Right cardiac atrium (tissue), 5 donors: ENCODE results near the gene S100B. TPM values are rescaled to one million over a fixed set of nuclear protein-coding genes. Genes with fewer than 3 reads are reported as not detected.

ENCODE experiments used
- ATAC-seq, 2 donors: fragments of 200-7000 bp; cut with Tn5 transposase; one replicate each; pipeline versions ENCODE4 v1.8.0 to v1.9.1; 2020; ENCODE audit warnings: moderate library complexity in 2 of 2, mild to moderate bottlenecking in 1 of 2
- DNase-seq, 3 donors: peaks; one replicate each; pipeline ENCODE4 v3.0.0-alpha.2; 2020
- H3K27ac ChIP-seq: one replicate; pipeline ENCODE4 v1.5.1; 2013; ENCODE audit warnings: mild to moderate bottlenecking, low read length, control low read depth, moderate library complexity
- H3K27me3 ChIP-seq: one replicate; pipeline ENCODE4 v1.6.1; 2013; ENCODE audit not compliant: control insufficient read depth, insufficient read depth
- H3K4me1 ChIP-seq: one replicate; pipeline ENCODE4 v1.6.1; 2013; ENCODE audit warnings: low read length; ENCODE audit not compliant: control insufficient read depth, insufficient read depth
- H3K4me3 ChIP-seq: one replicate; pipeline ENCODE4 v1.5.1; 2013; ENCODE audit warnings: low read length, control low read depth
- H3K9me3 ChIP-seq: one replicate; pipeline ENCODE4 v1.6.1; 2013; ENCODE audit warnings: low read length; ENCODE audit not compliant: control insufficient read depth
- WGBS: extraction: QIAGEN DNeasy Blood & Tissue Kit; methylation state at CpG from one replicate; pipeline ENCODE4 v1.1.7; 2013; 5-methylcytosine and 5-hydroxymethylcytosine counted together
- intact Hi-C, 4 donors: fragments of 100-400 bp; cut with DNase I; formaldehyde crosslinking; loops; one replicate each; pipeline versions ENCODE4 v1.11.0 to v1.14.0; 2022 to 2023
- polyA plus RNA-seq: library from polyadenylated mRNA; stranded (reverse); fragments of 200-250 nt; gene quantifications from one replicate; pipeline ENCODE4 v1.2.3, GENCODE V29; 2013
- total RNA-seq, 4 donors: library from RNA; stranded (reverse); fragmentation: NEBNext Ultra II Directional; extraction: Animal tissue kit (Norgen Biotek cat#: 25700); gene quantifications; one replicate each; pipeline ENCODE4 v1.2.1, GENCODE V29; 2021
- donor health status: healthy with polysubstance abuse.
- donor health status: DM: no; HTN: yes; CAD: no.
- donor health status: DM: no; HTN: no; CAD: no.
- donor health status: DM: no; HTN: yes; CAD: no; lungs with severe emphysema.
- donor health status: DM: yes; HTN: yes; CAD: no.

S100B gene
- total and polyA plus RNA-seq, 5 donors, result 7.1 to 36.3 (median 11.9) TPM

GRCh38 chr21:46616656-46617055, 11.8 kb upstream of the S100B start:
- Histone ChIP-seq H3K9me3 (no peaks in the 10 kb centered on the region), H3K27ac (no peak overlapping the region), H3K4me1 (no peaks in the 10 kb centered on the region), H3K4me3 (no peak overlapping the region), H3K27me3 (no peaks in the 10 kb centered on the region)
- intact Hi-C loops, result no loop called here
- 97% methylated on average over 1 of the region's 1 CpG for WGBS
- ATAC-seq, result no peak
- no peak for DNase-seq

- no peak for ATAC-seq
- intact Hi-C loops, result no loop called here
- no peak for DNase-seq
- no peaks in the 10 kb centered on the region for H3K4me1 ChIP-seq
- no peaks in the 10 kb centered on the region for H3K27me3 ChIP-seq
- no peak overlapping the region for H3K4me3 ChIP-seq
- H3K27ac ChIP-seq, result no peak overlapping the region
- no peaks in the 10 kb centered on the region for H3K9me3 ChIP-seq
- WGBS, result 91% methylated on average over 2 of the region's 2 CpGs
Measured at GRCh38 chr21:46616050-46616449, 11.2 kb upstream of the S100B start.

- Histone ChIP-seq H3K9me3 (peaks cover 4% of the 10 kb centered on the region), H3K27me3 (no peaks in the 10 kb centered on the region), H3K4me3 (no peak overlapping the region), H3K27ac (no peak overlapping the region), H3K4me1 (no peaks in the 10 kb centered on the region)
- no peak for DNase-seq
- WGBS, result 86% methylated on average over 6 of the region's 6 CpGs
- no peak for ATAC-seq
- intact Hi-C loops, result no loop called here
Measured at GRCh38 chr21:46613391-46613790, 8.5 kb upstream of the S100B start.

- intact Hi-C loops, result no loop called here
- peaks cover 4% of the 10 kb centered on the region for H3K9me3 ChIP-seq
- DNase-seq, result no peak
- no peaks in the 10 kb centered on the region for H3K4me1 ChIP-seq
- no peak overlapping the region for H3K4me3 ChIP-seq
- ATAC-seq, result no peak
- no peak overlapping the region for H3K27ac ChIP-seq
- WGBS, result 84% methylated on average over 6 of the region's 6 CpGs
- no peaks in the 10 kb centered on the region for H3K27me3 ChIP-seq
Measured at GRCh38 chr21:46610018-46610701, 5.3 kb upstream of the S100B start.

GRCh38 chr21:46608672-46609111, 3.8 kb upstream of the S100B start:
- intact Hi-C loops, result no loop called here
- 85% methylated on average over 3 of the region's 3 CpGs for WGBS
- H3K9me3 ChIP-seq, result peaks cover 4% of the 10 kb centered on the region
- DNase-seq, result no peak
- no peak overlapping the region for H3K4me3 ChIP-seq
- ATAC-seq, result no peak
- H3K4me1 ChIP-seq, result no peaks in the 10 kb centered on the region
- no peak overlapping the region for H3K27ac ChIP-seq
- H3K27me3 ChIP-seq, result no peaks in the 10 kb centered on the region

- intact Hi-C loops, result no loop called here
- H3K4me3 ChIP-seq, result no peak overlapping the region
- DNase-seq, result no peak
- ATAC-seq, result no peak
- no peaks in the 10 kb centered on the region for H3K4me1 ChIP-seq
- peaks cover 4% of the 10 kb centered on the region for H3K9me3 ChIP-seq
- no peaks in the 10 kb centered on the region for H3K27me3 ChIP-seq
- WGBS, result 89% methylated on average over 2 of the region's 2 CpGs
- H3K27ac ChIP-seq, result no peak overlapping the region
Measured at GRCh38 chr21:46607636-46608035, 2.8 kb upstream of the S100B start.

- DNase-seq (no peak), ATAC-seq (no peak)
- intact Hi-C loops, result no loop called here
- Histone ChIP-seq H3K9me3 (peaks cover 4% of the 10 kb centered on the region), H3K27me3 (no peaks in the 10 kb centered on the region), H3K4me3 (no peak overlapping the region), H3K27ac (no peak overlapping the region), H3K4me1 (no peaks in the 10 kb centered on the region)
- 74% methylated on average over 7 of the region's 7 CpGs for WGBS
Measured at GRCh38 chr21:46606427-46606813, 1.5 kb upstream of the S100B start.

GRCh38 chr21:46605767-46606426, 1.0 kb upstream of the S100B start:
- Histone ChIP-seq H3K27me3 (no peaks in the 10 kb centered on the region), H3K9me3 (peaks cover 4% of the 10 kb centered on the region), H3K27ac (no peak overlapping the region), H3K4me3 (no peak overlapping the region), H3K4me1 (no peaks in the 10 kb centered on the region)
- WGBS, result 69% methylated on average over 14 of the region's 14 CpGs
- intact Hi-C loops, result no loop called here
- DNase-seq (peak; percentile 22 to 73 (median 69)), ATAC-seq (peak; percentile 72 to 81)

GRCh38 chr21:46604329-46604974, 430 bp downstream of the S100B start:
- no peaks in the 10 kb centered on the region for H3K27me3 ChIP-seq
- no peak for ATAC-seq
- no peak overlapping the region for H3K4me3 ChIP-seq
- H3K4me1 ChIP-seq, result peaks cover 2% of the 10 kb centered on the region
- DNase-seq, result no peak
- H3K27ac ChIP-seq, result no peak overlapping the region
- intact Hi-C loops, result no loop called here
- 78% methylated on average over 9 of the region's 9 CpGs for WGBS
- no peaks in the 10 kb centered on the region for H3K9me3 ChIP-seq

- Histone ChIP-seq H3K27me3 (no peaks in the 10 kb centered on the region), H3K4me3 (no peak overlapping the region), H3K4me1 (peaks cover 7% of the 10 kb centered on the region), H3K9me3 (no peaks in the 10 kb centered on the region), H3K27ac (no peak overlapping the region)
- intact Hi-C loops, result no loop called here
- 52% methylated on average over 9 of the region's 9 CpGs for WGBS
- no peak for DNase-seq
- no peak for ATAC-seq
Measured at GRCh38 chr21:46603228-46603627, 1.7 kb downstream of the S100B start.

- Histone ChIP-seq H3K4me3 (no peak overlapping the region), H3K4me1 (peaks cover 7% of the 10 kb centered on the region), H3K27ac (no peak overlapping the region), H3K27me3 (no peaks in the 10 kb centered on the region), H3K9me3 (no peaks in the 10 kb centered on the region)
- ATAC-seq, result no peak
- WGBS, result 65% methylated on average over 9 of the region's 9 CpGs
- no peak for DNase-seq
- intact Hi-C loops, result no loop called here
Measured at GRCh38 chr21:46600978-46601377, 3.9 kb downstream of the S100B start.
